HG02852 (cell line): ENCODE results near the gene PGF.

ENCODE experiments used
- ATAC-seq: cut with Tn5 transposase; IDR thresholded peaks from one replicate; pipeline ENCODE4 v1.9.1; 2021; ENCODE audit warnings: mild to moderate bottlenecking, moderate library complexity; ENCODE audit not compliant: unreplicated experiment

Gene PGF

GRCh38 chr14:74921053-74921620 lies 34.3 kb downstream of the PGF start:
- ATAC-seq, result no peak

GRCh38 chr14:74920281-74920680 lies 35.1 kb downstream of the PGF start:
- no peak for ATAC-seq

GRCh38 chr14:74919421-74920165 lies 35.8 kb downstream of the PGF start:
- ATAC-seq, result no peak

GRCh38 chr14:74918380-74918779 lies 37.0 kb downstream of the PGF start:
- ATAC-seq, result no peak

- ATAC-seq, result no peak
Observed at GRCh38 chr14:74917646-74918081, 37.7 kb downstream of the PGF start.

GRCh38 chr14:74917178-74917543 lies 38.2 kb downstream of the PGF start:
- ATAC-seq, result no peak

GRCh38 chr14:74915826-74916225 lies 39.6 kb downstream of the PGF start:
- ATAC-seq, result no peak

GRCh38 chr14:74915426-74915825 lies 40.0 kb downstream of the PGF start:
- no peak for ATAC-seq

- no peak for ATAC-seq
Observed at GRCh38 chr14:74913986-74914573, 41.3 kb downstream of the PGF start.

GRCh38 chr14:74913393-74913910 lies 41.9 kb downstream of the PGF start:
- no peak for ATAC-seq

- no peak for ATAC-seq
Observed at GRCh38 chr14:74912801-74913200, 42.6 kb downstream of the PGF start.

- ATAC-seq, result no peak
Observed at GRCh38 chr14:74912111-74912510, 43.3 kb downstream of the PGF start.

GRCh38 chr14:74911704-74912103 lies 43.7 kb downstream of the PGF start:
- ATAC-seq, result no peak

- ATAC-seq, result no peak
Observed at GRCh38 chr14:74911221-74911620, 44.2 kb downstream of the PGF start.

- no peak for ATAC-seq
Observed at GRCh38 chr14:74910556-74910955, 44.8 kb downstream of the PGF start.

- ATAC-seq, result no peak
Observed at GRCh38 chr14:74909911-74910310, 45.5 kb downstream of the PGF start.

- ATAC-seq, result no peak
Observed at GRCh38 chr14:74909501-74909900, 45.9 kb downstream of the PGF start.

- no peak for ATAC-seq
Observed at GRCh38 chr14:74908861-74909341, 46.5 kb downstream of the PGF start.

- no peak for ATAC-seq
Observed at GRCh38 chr14:74907744-74908143, 47.7 kb downstream of the PGF start.

- no peak for ATAC-seq
Observed at GRCh38 chr14:74906925-74907521, 48.4 kb downstream of the PGF start.

- no peak for ATAC-seq
Observed at GRCh38 chr14:74905595-74906142, 49.7 kb downstream of the PGF start.
